Right lobe of liver (tissue), 6 donors: ENCODE measurements around the gene ENTPD1. TPM values are rescaled to one million over a fixed set of nuclear protein-coding genes. Genes with fewer than 3 reads are reported as not detected.

Experiments
- ATAC-seq, 4 donors: fragments of 200-7000 bp; cut with Tn5 transposase; one replicate each; pipeline ENCODE4 v1.9.1; 2020; ENCODE audit warnings: mild to moderate bottlenecking in 4 of 4, moderate library complexity in 4 of 4
- DNase-seq, 3 donors: peaks; one replicate each; pipeline ENCODE4 v3.0.0-alpha.2; 2020
- H3K27ac ChIP-seq, 3 donors: fragments of 200-600 bp; one replicate each; pipeline ENCODE4 v1.8.0; 2022
- H3K27me3 ChIP-seq, 2 donors: fragments of 200-600 bp; one replicate each; pipeline ENCODE4 v1.8.0; 2022
- H3K36me3 ChIP-seq, 4 donors: fragments of 200-600 bp; sonication (generic) in 1 of 4; one replicate each; pipeline versions ENCODE4 v1.5.1 to v1.8.0; 2017 to 2022; ENCODE audit warnings: control low read depth in 1 of 4
- H3K4me1 ChIP-seq, 4 donors: fragments of 200-600 bp; sonication (generic) in 1 of 4; one replicate each; pipeline versions ENCODE4 v1.5.1 to v1.8.0; 2017 to 2022; ENCODE audit warnings: control low read depth in 1 of 4
- H3K4me3 ChIP-seq, 3 donors: fragments of 200-600 bp; one replicate each; pipeline ENCODE4 v1.8.0; 2022
- H3K9me3 ChIP-seq, 4 donors: fragments of 200-600 bp; sonication (generic) in 1 of 4; one replicate each; pipeline versions ENCODE4 v1.5.1 to v1.8.0; 2017 to 2022; ENCODE audit warnings: control low read depth in 1 of 4
- CTCF ChIP-seq, 4 donors: fragments of 200-600 bp in 3 of 4; fragments of 450-650 bp in 1 of 4; IDR thresholded peaks; one replicate each; pipeline versions ENCODE4 v1.5.1 to v1.8.0; 2016 to 2022; ENCODE audit warnings: antibody characterized with exemption in 4 of 4, mild to moderate bottlenecking in 2 of 4
- POLR2A ChIP-seq: fragments of 450-650 bp; IDR thresholded peaks from one replicate; pipeline ENCODE4 v1.6.1; 2017; ENCODE audit warnings: antibody characterized with exemption, mild to moderate bottlenecking
- WGBS: methylation state at CpG from one replicate; pipeline ENCODE4 v1.1.6; 2018; ENCODE audit warnings: low coverage, low lambda C conversion rate; ENCODE audit not compliant: insufficient coverage; ENCODE audit errors: missing lambda C conversion rate; 5-methylcytosine and 5-hydroxymethylcytosine counted together
- intact Hi-C, 2 donors: fragments of 100-400 bp; cut with DNase I; formaldehyde crosslinking; loops; one replicate each; pipeline versions ENCODE4 v1.11.2 to v1.14.1; 2022
- total RNA-seq, 6 experiments: library from RNA; depleted of rRNA in 2 of 6; stranded (reverse); fragments of >200 nt in 2 of 6; fragmentation: NEBNext Ultra II Directional in 3 of 6; extraction: Animal tissue kit (Norgen Biotek cat#: 25700) in 3 of 6; gene quantifications; one replicate each; pipeline versions ENCODE4 v1.1.0 to v1.2.4, GENCODE V29; 2016 to 2023
- donor health status: DM: no; HTN: yes; CAD: no.
- donor health status: DM: no; HTN: no; CAD: no.
- donor health status: DM: no; HTN: no; CAD: no.
- donor health status: DM: no; HTN: yes; CAD: no.
- donor health status: DM: no; HTN: yes; CAD: no.

Gene ENTPD1
- total RNA-seq, 6 experiments from 2014 or later, result 1.8 to 4.7 (median 3.6) TPM

GRCh38 chr10:95756809-95757684 lies 1.1 kb downstream of the ENTPD1 start:
- intact Hi-C loops, result no loop called here
- peak in 1 of 4 donors; percentile 25 for ATAC-seq

GRCh38 chr10:95758351-95759025 lies 2.5 kb downstream of the ENTPD1 start:
- Histone ChIP-seq H3K27ac (peak overlapping the region in 1 of 3 donors; percentile 8), H3K27me3 (no peaks in the 10 kb centered on the region), H3K36me3 (no peaks in the 10 kb centered on the region), H3K4me3 (no peak overlapping the region), H3K9me3 (no peaks in the 10 kb centered on the region), H3K4me1 (no peaks in the 10 kb centered on the region)
- TF ChIP-seq POLR2A, result no peak
- DNase-seq (no peak), ATAC-seq (peak in 1 of 4 donors; percentile 29)
- intact Hi-C loops, result no loop called here
- WGBS, result 25% methylated on average over 1 of the region's 2 CpGs

More at GRCh38 chr10:95756809-95757684, 1.1 kb downstream of the ENTPD1 start:
- no peak for DNase-seq
- no peaks in the 10 kb centered on the region for H3K4me1 ChIP-seq
- TF ChIP-seq CTCF (IDR thresholded peaks at IDR 0.05) (no peak), POLR2A (no peak)
- H3K36me3 ChIP-seq, result no peaks in the 10 kb centered on the region
- peak overlapping the region in 2 of 3 donors; percentile 47 for H3K27ac ChIP-seq
- 22% methylated on average over 5 of the region's 5 CpGs for WGBS
- peak overlapping the region in 2 of 3 donors; percentile 6 to 31 for H3K4me3 ChIP-seq
- H3K27me3 ChIP-seq, result no peaks in the 10 kb centered on the region
- no peaks in the 10 kb centered on the region for H3K9me3 ChIP-seq

GRCh38 chr10:95759233-95759826 lies 3.4 kb downstream of the ENTPD1 start:
- intact Hi-C loops, result no loop called here
- H3K9me3 ChIP-seq, result no peaks in the 10 kb centered on the region
- no peak for ATAC-seq
- H3K27me3 ChIP-seq, result no peaks in the 10 kb centered on the region
- DNase-seq, result no peak
- TF ChIP-seq CTCF (IDR thresholded peaks at IDR 0.05) (no peak), POLR2A (no peak)
- 53% methylated on average over 3 of the region's 3 CpGs for WGBS
- no peak overlapping the region for H3K27ac ChIP-seq
- H3K4me3 ChIP-seq, result no peak overlapping the region
- H3K4me1 ChIP-seq, result no peaks in the 10 kb centered on the region
- H3K36me3 ChIP-seq, result no peaks in the 10 kb centered on the region

GRCh38 chr10:95761939-95762492 lies 6.1 kb downstream of the ENTPD1 start:
- 42% methylated on average over 3 of the region's 3 CpGs for WGBS
- no peaks in the 10 kb centered on the region for H3K36me3 ChIP-seq
- TF ChIP-seq POLR2A, result no peak
- TF ChIP-seq CTCF (IDR thresholded peaks at IDR 0.05), result no peak
- ATAC-seq (no peak), DNase-seq (no peak)
- intact Hi-C loops, result no loop called here
- no peak overlapping the region for H3K4me3 ChIP-seq
- H3K27me3 ChIP-seq, result no peaks in the 10 kb centered on the region
- no peaks in the 10 kb centered on the region for H3K9me3 ChIP-seq
- H3K27ac ChIP-seq, result no peak overlapping the region
- H3K4me1 ChIP-seq, result no peaks in the 10 kb centered on the region
